Transverse colon (tissue), 4 donors: ENCODE data around the gene ADAMTS4. TPM values are rescaled to one million over a fixed set of nuclear protein-coding genes. Genes with fewer than 3 reads are reported as not detected.

ENCODE experiments used
- DNase-seq: peaks from one replicate; pipeline ENCODE4 v3.0.0-alpha.2; 2019
- H3K27ac ChIP-seq, 4 donors: fragments of 200-600 bp; sonication (generic); 2 replicates each; pipeline ENCODE4 v1.5.1; 2016 to 2018; ENCODE audit warnings: inconsistent platforms in 4 of 4
- H3K27me3 ChIP-seq: fragments of 200-600 bp; sonication (generic); 2 replicates; pipeline ENCODE4 v1.5.1; 2017; ENCODE audit warnings: inconsistent platforms
- H3K36me3 ChIP-seq, 4 donors: fragments of 200-600 bp; sonication (generic); 2 replicates each; pipeline ENCODE4 v1.5.1; 2017 to 2019; ENCODE audit warnings: inconsistent platforms in 4 of 4
- H3K4me1 ChIP-seq, 4 donors: fragments of 200-600 bp; sonication (generic); 2 replicates each; pipeline ENCODE4 v1.5.1; 2017 to 2020; ENCODE audit warnings: inconsistent platforms in 4 of 4
- H3K4me3 ChIP-seq, 4 donors: fragments of 200-600 bp; sonication (generic); 1 replicate in 1 of 4; 2 replicates in 3 of 4; pipeline versions ENCODE4 v1.5.1 to v1.6.1; 2017 to 2019; ENCODE audit warnings: inconsistent platforms in 4 of 4
- H3K9me3 ChIP-seq, 2 donors: fragments of 200-600 bp; sonication (generic); 2 replicates each; pipeline ENCODE4 v1.5.1; 2017 to 2019; ENCODE audit warnings: inconsistent platforms in 2 of 2
- EP300 ChIP-seq: sonication (generic); formaldehyde crosslinking; IDR thresholded peaks from one replicate; pipeline ENCODE4 v1.6.1; 2017; ENCODE audit warnings: antibody characterized with exemption, low read depth
- POLR2A ChIP-seq: fragments of 450-650 bp; IDR thresholded peaks from one replicate; pipeline ENCODE4 v1.6.1; 2016; ENCODE audit warnings: antibody characterized with exemption, mild to moderate bottlenecking, moderate library complexity
- POLR2AphosphoS5 ChIP-seq, 3 donors: sonication (generic); formaldehyde crosslinking; IDR thresholded peaks; one replicate each; pipeline ENCODE4 v1.6.1; 2016; ENCODE audit warnings: antibody characterized with exemption in 3 of 3
- WGBS, 2 donors: methylation state at CpG; one replicate each; pipeline ENCODE4 v1.1.5; 2018; ENCODE audit warnings: low coverage in 1 of 2; 5-methylcytosine and 5-hydroxymethylcytosine counted together
- in situ Hi-C, 4 donors: fragments of 200-750 bp; cut with MboI; loops; one replicate each; pipeline versions ENCODE4 v1.15.0 to v1.15.1; 2017; ENCODE audit warnings: low sequenced_read_pairs in 3 of 4, low pct_ligation_motif_present in 1 of 4, low pct_unique_long_range_greater_than_20kb in 1 of 4
- intact Hi-C: fragments of 100-400 bp; cut with DNase I; formaldehyde crosslinking; loops from one replicate; pipeline ENCODE4 v1.15.1; 2023; ENCODE audit warnings: low total_unique reads
- total RNA-seq, 4 donors: library from RNA; depleted of rRNA; stranded (reverse); fragments of >200 nt; gene quantifications; one replicate each; pipeline ENCODE4 v1.1.0, GENCODE V29; 2016
- TF ChIP-seq, protein P1 (sequence below), 5 experiments: fragments of 200-600 bp in 3 of 5; fragments of 450-650 bp in 2 of 5; sonication (generic) in 3 of 5; IDR thresholded peaks; 1 replicate in 2 of 5; 2 replicates in 3 of 5; pipeline ENCODE4 v1.5.1; 2016 to 2017; ENCODE audit warnings: antibody characterized with exemption in 5 of 5, inconsistent platforms in 3 of 5, mild to moderate bottlenecking in 2 of 5, moderate library complexity in 1 of 5

ADAMTS4 gene
- total RNA-seq, 4 donors from 2014 or later: 1.2 to 34.8 (median 7.2) TPM

- TF ChIP-seq POLR2AphosphoS5 (IDR thresholded peaks at IDR 0.05): no peak
- TF ChIP-seq, protein P1, sequence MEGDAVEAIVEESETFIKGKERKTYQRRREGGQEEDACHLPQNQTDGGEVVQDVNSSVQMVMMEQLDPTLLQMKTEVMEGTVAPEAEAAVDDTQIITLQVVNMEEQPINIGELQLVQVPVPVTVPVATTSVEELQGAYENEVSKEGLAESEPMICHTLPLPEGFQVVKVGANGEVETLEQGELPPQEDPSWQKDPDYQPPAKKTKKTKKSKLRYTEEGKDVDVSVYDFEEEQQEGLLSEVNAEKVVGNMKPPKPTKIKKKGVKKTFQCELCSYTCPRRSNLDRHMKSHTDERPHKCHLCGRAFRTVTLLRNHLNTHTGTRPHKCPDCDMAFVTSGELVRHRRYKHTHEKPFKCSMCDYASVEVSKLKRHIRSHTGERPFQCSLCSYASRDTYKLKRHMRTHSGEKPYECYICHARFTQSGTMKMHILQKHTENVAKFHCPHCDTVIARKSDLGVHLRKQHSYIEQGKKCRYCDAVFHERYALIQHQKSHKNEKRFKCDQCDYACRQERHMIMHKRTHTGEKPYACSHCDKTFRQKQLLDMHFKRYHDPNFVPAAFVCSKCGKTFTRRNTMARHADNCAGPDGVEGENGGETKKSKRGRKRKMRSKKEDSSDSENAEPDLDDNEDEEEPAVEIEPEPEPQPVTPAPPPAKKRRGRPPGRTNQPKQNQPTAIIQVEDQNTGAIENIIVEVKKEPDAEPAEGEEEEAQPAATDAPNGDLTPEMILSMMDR (IDR thresholded peaks at IDR 0.05): no peak
- TF ChIP-seq EP300: no peak
- TF ChIP-seq POLR2A: no peak
- in situ Hi-C loops (no loop called here), intact Hi-C loops (no loop called here)
- no peak overlapping the region for H3K4me3 ChIP-seq
- no peak for DNase-seq
- H3K4me1 ChIP-seq: peaks cover 0 to 36% (median 15%) of the 10 kb centered on the region in 4 donors
- H3K27ac ChIP-seq: no peak overlapping the region
- H3K27me3 ChIP-seq: no peaks in the 10 kb centered on the region
- 20 to 81% methylated on average over 1 of the region's 1 CpG for WGBS, 2 donors
- H3K9me3 ChIP-seq: no peaks in the 10 kb centered on the region
- H3K36me3 ChIP-seq: no peaks in the 10 kb centered on the region
These were observed 18.2 kb downstream of the ADAMTS4 start for GRCh38 chr1:161180639-161181038.

- no peak for TF ChIP-seq EP300
- no peak for TF ChIP-seq POLR2AphosphoS5 (IDR thresholded peaks at IDR 0.05)
- no peak for TF ChIP-seq POLR2A
- TF ChIP-seq, protein P1 (IDR thresholded peaks at IDR 0.05): no peak
- H3K9me3 ChIP-seq: no peaks in the 10 kb centered on the region
- H3K27me3 ChIP-seq: no peaks in the 10 kb centered on the region
- H3K4me1 ChIP-seq: peaks cover 0 to 34% (median 16%) of the 10 kb centered on the region in 4 donors
- H3K36me3 ChIP-seq: peaks cover 0 to 3% (median 0%) of the 10 kb centered on the region in 4 donors
- DNase-seq: no peak
- intact Hi-C loops (no loop called here), in situ Hi-C loops (no loop called here)
- H3K27ac ChIP-seq: no peak overlapping the region
- WGBS, 2 donors: 96 to 100% methylated on average over 1 to 3 of the region's 3 CpGs
- H3K4me3 ChIP-seq: no peak overlapping the region
These were observed 19.2 kb downstream of the ADAMTS4 start for GRCh38 chr1:161179698-161180097.

DNA sequence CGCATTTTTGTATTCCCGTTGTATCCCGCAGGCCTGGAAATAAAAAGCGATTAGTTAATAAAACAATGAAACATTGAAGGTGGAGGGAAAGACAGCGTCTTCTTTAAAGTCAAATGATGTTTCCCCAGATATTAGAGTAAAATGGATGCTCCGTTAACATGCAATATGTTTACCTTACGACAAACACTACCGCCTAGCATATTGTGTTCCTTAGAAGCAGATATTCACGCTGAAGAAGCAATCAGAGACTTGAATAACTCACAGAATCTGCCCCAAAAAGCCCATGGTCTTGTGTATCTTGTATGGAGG is 21.0 kb downstream of the ADAMTS4 start:
- intact Hi-C loops (no loop called here), in situ Hi-C loops (no loop called here)
- Histone ChIP-seq H3K27me3 (no peaks in the 10 kb centered on the region), H3K27ac (peak overlapping the region; percentile 83 to 91 (median 88)), H3K4me1 (peaks cover 0 to 35% (median 18%) of the 10 kb centered on the region in 4 donors), H3K9me3 (no peaks in the 10 kb centered on the region), H3K36me3 (peaks cover 0 to 18% (median 5%) of the 10 kb centered on the region in 4 donors), H3K4me3 (peak overlapping the region in 3 of 4 donors; percentile 62 to 81 (median 67))
- WGBS, 2 donors: 36 to 55% methylated on average over 9 of the region's 9 CpGs
- TF ChIP-seq EP300: no peak
- TF ChIP-seq POLR2A: no peak
- TF ChIP-seq POLR2AphosphoS5 (IDR thresholded peaks at IDR 0.05): no peak
- TF ChIP-seq, protein P1 (IDR thresholded peaks at IDR 0.05): no peak
- DNase-seq: no peak

- WGBS, 2 donors: 5 to 40% methylated on average over 3 to 50 of the region's 50 CpGs
- no peaks in the 10 kb centered on the region for H3K27me3 ChIP-seq
- peaks cover 0 to 41% (median 18%) of the 10 kb centered on the region in 4 donors for H3K4me1 ChIP-seq
- peak; percentile 94 for DNase-seq
- in situ Hi-C loops (no loop called here), intact Hi-C loops (no loop called here)
- TF ChIP-seq, protein P1 (IDR thresholded peaks at IDR 0.05): peak in 1 of 5 experiments; percentile 25
- TF ChIP-seq POLR2AphosphoS5 (IDR thresholded peaks at IDR 0.05) (peak; percentile 77 to 88 (median 88)), EP300 (no peak), POLR2A (peak; percentile 83)
- peaks cover 0 to 20% (median 6%) of the 10 kb centered on the region in 4 donors for H3K36me3 ChIP-seq
- peak within 1 kb of the TSS; percentile 59 to 81 (median 64) for H3K4me3 ChIP-seq
- H3K9me3 ChIP-seq: no peaks in the 10 kb centered on the region
- H3K27ac ChIP-seq: peak within 1 kb of the TSS; percentile 83 to 91 (median 88)
These were observed 21.5 kb downstream of the ADAMTS4 start, which contains the start of gene B4GALT3 for GRCh38 chr1:161177112-161177935. Gene B4GALT3, minus strand, starts transcription at chr1:161177507. Its CDS starts 1,447 bp downstream, at chr1:161176060.
